ENCODE results near the gene GJB5.

The GJB5 gene

DNA sequence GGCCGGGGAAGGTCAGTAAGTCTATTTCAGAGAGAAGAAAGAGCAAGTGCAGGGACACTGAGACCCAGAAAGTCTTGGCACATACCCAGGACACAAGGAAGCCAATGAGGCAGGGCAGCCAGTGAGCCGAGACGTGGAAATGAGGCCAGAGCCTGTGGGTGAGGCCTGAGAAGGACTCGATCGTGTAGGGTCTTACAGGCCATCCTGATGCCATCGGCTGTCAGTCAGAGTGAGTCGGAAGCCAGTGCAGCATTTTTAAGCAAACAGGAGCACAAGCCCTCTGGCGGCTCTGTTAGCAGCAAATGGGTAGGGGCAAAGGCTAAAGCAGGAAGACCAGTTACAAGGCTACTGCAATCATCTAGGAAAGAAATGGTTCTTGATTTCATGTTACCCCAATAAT lies 20.1 kb downstream of the GJB5 start:
- Histone ChIP-seq H3K36me3 (ENCODE audit: control insufficient read depth in 4 of 4, insufficient read depth in 4 of 4, low read length in 3 of 4) (no peaks in the 10 kb centered on the region), H3K4me1 (ENCODE audit: control extremely low read depth in 1 of 4, control insufficient read depth in 4 of 4, insufficient read depth in 4 of 4, low read length in 3 of 4) (peaks cover 0 to 14% (median 5%) of the 10 kb centered on the region in 4 experiments), H3K27ac (ENCODE audit: insufficient read depth in 1 of 2, low read depth in 1 of 2, low read length in 2 of 2, poor library complexity in 1 of 2, severe bottlenecking in 2 of 2) (no peak overlapping the region), H3K4me3 (ENCODE audit: control insufficient read depth in 1 of 7, extremely low read depth in 1 of 7, insufficient read depth in 4 of 7, low read depth in 2 of 7, low read length in 6 of 7) (no peak overlapping the region), H3K27me3 (replicated peaks in 2 of 5; ENCODE audit: control insufficient read depth in 4 of 5, insufficient read depth in 5 of 5, low read length in 4 of 5) (peaks cover 0 to 7% (median 2%) of the 10 kb centered on the region in 5 experiments), H3K9me3 (ENCODE audit: control extremely low read depth in 1 of 5, control insufficient read depth in 4 of 5, insufficient read depth in 2 of 5, low read depth in 1 of 5, low read length in 4 of 5) (no peaks in the 10 kb centered on the region)
- WGBS (ENCODE audit: insufficient coverage), result 98% methylated on average over 8 of the region's 8 CpGs
- POLR2A ChIA-PET, result no interaction called here
- CTCF ChIA-PET, result no interaction called here
- no peak for DNase-seq

DNA sequence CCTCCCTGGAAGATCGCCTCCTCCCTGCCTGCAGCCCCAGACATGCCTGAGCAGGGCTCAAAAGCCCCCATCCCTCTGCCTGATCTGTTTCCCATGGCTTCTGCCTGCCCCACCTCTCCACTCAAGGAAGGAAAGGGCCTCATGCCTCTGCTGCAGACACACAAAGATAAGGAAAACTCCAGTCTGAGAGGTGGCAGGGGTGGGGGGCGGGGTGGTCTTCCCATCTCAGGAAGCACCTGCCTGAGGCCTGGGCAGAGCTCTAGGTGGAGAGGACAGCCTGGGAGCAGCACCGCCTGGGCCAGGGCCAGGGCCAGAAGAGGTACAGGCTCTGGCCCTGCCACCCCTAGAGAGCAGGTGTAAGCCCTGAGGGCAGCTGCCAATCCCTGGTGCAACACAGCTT lies 22.1 kb downstream of the GJB5 start:
- WGBS (ENCODE audit: insufficient coverage), result 6% methylated on average over 2 of the region's 3 CpGs
- Histone ChIP-seq H3K4me3 (ENCODE audit: control insufficient read depth in 1 of 7, extremely low read depth in 1 of 7, insufficient read depth in 4 of 7, low read depth in 2 of 7, low read length in 6 of 7) (peak overlapping the region in 1 of 7 experiments; percentile 21), H3K27ac (ENCODE audit: insufficient read depth in 1 of 2, low read depth in 1 of 2, low read length in 2 of 2, poor library complexity in 1 of 2, severe bottlenecking in 2 of 2) (no peak overlapping the region), H3K36me3 (ENCODE audit: control insufficient read depth in 4 of 4, insufficient read depth in 4 of 4, low read length in 3 of 4) (no peaks in the 10 kb centered on the region), H3K9me3 (ENCODE audit: control extremely low read depth in 1 of 5, control insufficient read depth in 4 of 5, insufficient read depth in 2 of 5, low read depth in 1 of 5, low read length in 4 of 5) (no peaks in the 10 kb centered on the region), H3K4me1 (ENCODE audit: control extremely low read depth in 1 of 4, control insufficient read depth in 4 of 4, insufficient read depth in 4 of 4, low read length in 3 of 4) (peaks cover 0 to 24% (median 10%) of the 10 kb centered on the region in 4 experiments), H3K27me3 (replicated peaks in 2 of 5; ENCODE audit: control insufficient read depth in 4 of 5, insufficient read depth in 5 of 5, low read length in 4 of 5) (peaks cover 0 to 22% (median 15%) of the 10 kb centered on the region in 5 experiments)
- CTCF ChIA-PET, result interaction anchor here (0.8 to 1.6 kb wide), 3 partner anchors 10 to 75 kb away, joined by 3 to 8 read pairs (median 4); no protein-coding TSS in a partner anchor
- POLR2A ChIA-PET, result interaction anchor here (0.7 kb wide), 1 partner anchor 132 kb away, joined by 4 read pairs; no protein-coding TSS in a partner anchor
- DNase-seq, result peak in 1 of 3 donors; percentile 33

DNA sequence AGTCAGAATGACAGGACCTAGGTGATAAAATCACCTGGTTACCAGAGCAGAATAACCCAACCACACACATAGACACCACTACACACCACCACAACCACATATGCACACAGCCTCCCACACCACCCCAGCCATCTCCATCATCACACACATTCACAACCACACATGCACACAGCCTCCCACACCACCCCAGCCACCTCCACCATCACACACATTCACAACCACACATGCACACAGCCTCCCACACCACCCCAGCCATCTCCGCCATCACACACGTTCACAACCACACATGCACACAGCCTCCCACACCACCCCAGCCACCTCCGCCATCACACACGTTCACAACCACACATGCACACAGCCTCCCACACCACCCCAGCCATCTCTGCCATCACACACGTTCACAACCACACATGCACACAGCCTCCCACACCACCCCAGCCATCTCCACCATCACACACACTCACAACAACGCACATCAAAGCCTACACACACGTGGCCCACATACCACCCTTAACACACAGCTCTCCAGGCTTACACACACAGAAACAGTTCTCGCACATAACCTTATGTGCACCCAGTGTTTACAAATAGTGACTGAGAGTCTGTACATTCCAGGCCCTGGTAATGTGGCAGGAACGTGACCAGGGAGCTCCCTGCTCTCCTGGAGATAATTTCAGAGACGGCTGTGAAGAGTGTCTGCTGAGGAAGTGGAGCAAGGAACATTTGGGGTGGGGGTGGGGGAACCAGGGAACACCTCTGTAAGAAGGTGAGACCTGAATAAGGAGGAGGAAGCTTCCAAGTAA lies 22.9 kb downstream of the GJB5 start:
- Histone ChIP-seq H3K36me3 (ENCODE audit: control insufficient read depth in 4 of 4, insufficient read depth in 4 of 4, low read length in 3 of 4) (no peaks in the 10 kb centered on the region), H3K27ac (ENCODE audit: insufficient read depth in 1 of 2, low read depth in 1 of 2, low read length in 2 of 2, poor library complexity in 1 of 2, severe bottlenecking in 2 of 2) (no peak overlapping the region), H3K4me3 (ENCODE audit: control insufficient read depth in 1 of 7, extremely low read depth in 1 of 7, insufficient read depth in 4 of 7, low read depth in 2 of 7, low read length in 6 of 7) (no peak overlapping the region), H3K4me1 (ENCODE audit: control extremely low read depth in 1 of 4, control insufficient read depth in 4 of 4, insufficient read depth in 4 of 4, low read length in 3 of 4) (peaks cover 0 to 27% (median 11%) of the 10 kb centered on the region in 4 experiments), H3K27me3 (replicated peaks in 2 of 5; ENCODE audit: control insufficient read depth in 4 of 5, insufficient read depth in 5 of 5, low read length in 4 of 5) (peaks cover 0 to 30% (median 20%) of the 10 kb centered on the region in 5 experiments), H3K9me3 (ENCODE audit: control extremely low read depth in 1 of 5, control insufficient read depth in 4 of 5, insufficient read depth in 2 of 5, low read depth in 1 of 5, low read length in 4 of 5) (no peaks in the 10 kb centered on the region)
- peak in 1 of 3 donors; percentile 10 for DNase-seq
- ChIA-PET POLR2A (interaction anchor here (0.7 kb wide), 1 partner anchor 133 kb away, joined by 4 read pairs; no protein-coding TSS in a partner anchor), CTCF (interaction anchor here (0.8 to 1.6 kb wide), 3 partner anchors 9 to 75 kb away, joined by 3 to 8 read pairs (median 4); no protein-coding TSS in a partner anchor)
- 63% methylated on average over 5 of the region's 10 CpGs for WGBS (ENCODE audit: insufficient coverage)

DNA sequence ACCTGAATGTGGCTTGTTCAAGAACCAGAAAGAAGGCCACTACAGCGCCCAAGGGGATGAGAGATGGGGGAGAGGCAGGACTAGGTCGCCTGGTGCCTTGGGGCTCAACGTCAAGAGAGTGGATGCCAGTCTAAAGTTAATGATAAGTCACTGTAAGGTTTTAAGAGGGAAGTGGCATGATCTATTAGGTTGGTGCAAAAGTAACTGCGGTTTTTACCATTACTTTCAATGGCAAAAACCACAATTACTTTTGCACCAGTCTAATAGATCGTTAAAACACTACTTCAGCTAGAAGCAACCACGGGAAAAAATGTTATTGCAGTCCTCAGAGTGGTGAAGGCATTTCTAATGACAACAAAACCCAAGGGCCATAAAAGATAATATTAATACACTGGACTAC lies 23.5 kb downstream of the GJB5 start:
- Histone ChIP-seq H3K4me1 (ENCODE audit: control extremely low read depth in 1 of 4, control insufficient read depth in 4 of 4, insufficient read depth in 4 of 4, low read length in 3 of 4) (peaks cover 0 to 27% (median 11%) of the 10 kb centered on the region in 4 experiments), H3K9me3 (ENCODE audit: control extremely low read depth in 1 of 5, control insufficient read depth in 4 of 5, insufficient read depth in 2 of 5, low read depth in 1 of 5, low read length in 4 of 5) (no peaks in the 10 kb centered on the region), H3K4me3 (ENCODE audit: control insufficient read depth in 1 of 7, extremely low read depth in 1 of 7, insufficient read depth in 4 of 7, low read depth in 2 of 7, low read length in 6 of 7) (no peak overlapping the region), H3K27me3 (replicated peaks in 2 of 5; ENCODE audit: control insufficient read depth in 4 of 5, insufficient read depth in 5 of 5, low read length in 4 of 5) (peaks cover 0 to 35% (median 21%) of the 10 kb centered on the region in 5 experiments), H3K36me3 (ENCODE audit: control insufficient read depth in 4 of 4, insufficient read depth in 4 of 4, low read length in 3 of 4) (no peaks in the 10 kb centered on the region), H3K27ac (ENCODE audit: insufficient read depth in 1 of 2, low read depth in 1 of 2, low read length in 2 of 2, poor library complexity in 1 of 2, severe bottlenecking in 2 of 2) (no peak overlapping the region)
- WGBS (ENCODE audit: insufficient coverage), result 90% methylated on average over 3 of the region's 6 CpGs
- DNase-seq, result no peak
- ChIA-PET CTCF (no interaction called here), POLR2A (no interaction called here)

DNA sequence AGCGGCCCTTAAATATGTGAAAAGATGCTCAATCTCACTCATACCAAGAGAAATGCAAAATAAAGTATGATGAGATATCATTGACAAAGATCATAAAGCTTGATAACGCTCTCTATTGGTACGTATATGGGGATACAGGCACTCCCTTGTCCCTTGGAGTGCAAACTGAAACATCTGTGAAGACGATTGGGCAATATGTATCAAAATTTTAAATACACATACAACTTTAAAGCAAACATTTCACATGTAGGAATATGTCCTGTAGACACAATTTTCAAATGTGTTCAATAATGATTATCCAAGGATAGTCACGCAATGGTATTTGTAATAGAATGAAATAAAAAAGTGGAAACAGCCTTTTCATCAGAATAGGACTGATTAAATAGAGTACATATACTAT lies 24.2 kb downstream of the GJB5 start:
- no peak overlapping the region for H3K4me3 ChIP-seq (ENCODE audit: control insufficient read depth in 1 of 7, extremely low read depth in 1 of 7, insufficient read depth in 4 of 7, low read depth in 2 of 7, low read length in 6 of 7)
- H3K9me3 ChIP-seq (ENCODE audit: control extremely low read depth in 1 of 5, control insufficient read depth in 4 of 5, insufficient read depth in 2 of 5, low read depth in 1 of 5, low read length in 4 of 5), result no peaks in the 10 kb centered on the region
- ChIA-PET CTCF (interaction anchor here (0.7 to 1.2 kb wide), 2 partner anchors 9 to 73 kb away, joined by 3 read pairs; no protein-coding TSS in a partner anchor), POLR2A (no interaction called here)
- DNase-seq, result no peak
- peaks cover 0 to 27% (median 11%) of the 10 kb centered on the region in 4 experiments for H3K4me1 ChIP-seq (ENCODE audit: control extremely low read depth in 1 of 4, control insufficient read depth in 4 of 4, insufficient read depth in 4 of 4, low read length in 3 of 4)
- no peaks in the 10 kb centered on the region for H3K36me3 ChIP-seq (ENCODE audit: control insufficient read depth in 4 of 4, insufficient read depth in 4 of 4, low read length in 3 of 4)
- no peak overlapping the region for H3K27ac ChIP-seq (ENCODE audit: insufficient read depth in 1 of 2, low read depth in 1 of 2, low read length in 2 of 2, poor library complexity in 1 of 2, severe bottlenecking in 2 of 2)
- WGBS (ENCODE audit: insufficient coverage), result no CpG with 5 or more reads among the region's 5 CpGs
- peaks cover 0 to 40% (median 21%) of the 10 kb centered on the region in 5 experiments for H3K27me3 ChIP-seq (replicated peaks in 2 of 5; ENCODE audit: control insufficient read depth in 4 of 5, insufficient read depth in 5 of 5, low read length in 4 of 5)

DNA sequence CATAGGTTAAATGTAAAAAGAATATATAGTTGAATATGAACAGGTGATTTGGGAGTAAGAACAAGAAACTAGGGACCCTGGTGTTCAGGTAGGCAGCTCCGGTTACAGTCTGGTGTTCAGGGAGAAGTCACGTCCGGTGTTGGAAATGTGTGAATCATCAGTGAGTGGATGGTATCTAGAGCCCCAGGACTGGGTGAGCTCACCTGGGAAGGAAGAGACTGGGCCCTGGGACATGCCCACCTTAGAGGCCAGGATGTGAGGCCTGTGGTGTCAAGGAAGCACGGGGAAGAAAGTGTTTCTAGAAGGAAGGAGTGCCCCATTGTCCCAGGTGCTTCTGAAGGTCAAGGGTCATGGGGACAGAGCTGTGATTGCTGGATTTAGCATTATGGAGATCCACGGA lies 24.7 kb downstream of the GJB5 start:
- Histone ChIP-seq H3K4me3 (ENCODE audit: control insufficient read depth in 1 of 7, extremely low read depth in 1 of 7, insufficient read depth in 4 of 7, low read depth in 2 of 7, low read length in 6 of 7) (no peak overlapping the region), H3K27me3 (replicated peaks in 2 of 5; ENCODE audit: control insufficient read depth in 4 of 5, insufficient read depth in 5 of 5, low read length in 4 of 5) (peaks cover 0 to 41% (median 18%) of the 10 kb centered on the region in 5 experiments), H3K4me1 (ENCODE audit: control extremely low read depth in 1 of 4, control insufficient read depth in 4 of 4, insufficient read depth in 4 of 4, low read length in 3 of 4) (peaks cover 0 to 27% (median 11%) of the 10 kb centered on the region in 4 experiments), H3K9me3 (ENCODE audit: control extremely low read depth in 1 of 5, control insufficient read depth in 4 of 5, insufficient read depth in 2 of 5, low read depth in 1 of 5, low read length in 4 of 5) (no peaks in the 10 kb centered on the region), H3K36me3 (ENCODE audit: control insufficient read depth in 4 of 4, insufficient read depth in 4 of 4, low read length in 3 of 4) (no peaks in the 10 kb centered on the region), H3K27ac (ENCODE audit: insufficient read depth in 1 of 2, low read depth in 1 of 2, low read length in 2 of 2, poor library complexity in 1 of 2, severe bottlenecking in 2 of 2) (no peak overlapping the region)
- CTCF ChIA-PET, result interaction anchor here (0.7 to 1.2 kb wide), 2 partner anchors 9 to 73 kb away, joined by 3 read pairs; no protein-coding TSS in a partner anchor
- WGBS (ENCODE audit: insufficient coverage), result 100% methylated on average over 5 of the region's 5 CpGs
- POLR2A ChIA-PET, result no interaction called here
- no peak for DNase-seq

DNA sequence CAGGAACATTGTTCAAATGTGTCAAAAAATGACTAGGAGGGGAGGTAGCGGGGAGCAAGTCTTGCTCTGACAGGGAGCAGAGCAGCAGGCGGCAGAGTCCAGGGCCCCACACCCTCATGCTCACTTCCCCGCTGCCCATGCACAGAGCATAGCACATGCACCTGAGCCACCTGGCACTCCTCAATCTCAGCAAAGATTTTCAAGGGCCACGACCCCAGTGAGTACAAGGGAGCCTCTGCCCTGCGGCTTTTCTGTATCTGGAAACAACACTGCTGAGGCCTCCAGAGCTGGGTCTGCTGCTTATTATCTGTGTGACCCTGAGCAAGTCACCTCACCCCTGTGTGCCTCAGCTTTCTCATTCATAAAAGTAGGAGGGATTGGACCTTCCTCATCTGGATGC lies 25.1 kb downstream of the GJB5 start:
- Histone ChIP-seq H3K9me3 (ENCODE audit: control extremely low read depth in 1 of 5, control insufficient read depth in 4 of 5, insufficient read depth in 2 of 5, low read depth in 1 of 5, low read length in 4 of 5) (no peaks in the 10 kb centered on the region), H3K4me1 (ENCODE audit: control extremely low read depth in 1 of 4, control insufficient read depth in 4 of 4, insufficient read depth in 4 of 4, low read length in 3 of 4) (peaks cover 0 to 27% (median 11%) of the 10 kb centered on the region in 4 experiments), H3K36me3 (ENCODE audit: control insufficient read depth in 4 of 4, insufficient read depth in 4 of 4, low read length in 3 of 4) (no peaks in the 10 kb centered on the region), H3K27ac (ENCODE audit: insufficient read depth in 1 of 2, low read depth in 1 of 2, low read length in 2 of 2, poor library complexity in 1 of 2, severe bottlenecking in 2 of 2) (no peak overlapping the region), H3K4me3 (ENCODE audit: control insufficient read depth in 1 of 7, extremely low read depth in 1 of 7, insufficient read depth in 4 of 7, low read depth in 2 of 7, low read length in 6 of 7) (no peak overlapping the region), H3K27me3 (replicated peaks in 2 of 5; ENCODE audit: control insufficient read depth in 4 of 5, insufficient read depth in 5 of 5, low read length in 4 of 5) (peaks cover 0 to 44% (median 18%) of the 10 kb centered on the region in 5 experiments)
- DNase-seq, result no peak
- ChIA-PET POLR2A (no interaction called here), CTCF (interaction anchor here (1.2 kb wide), 1 partner anchor 8 kb away, joined by 3 read pairs; no protein-coding TSS in a partner anchor)
- WGBS (ENCODE audit: insufficient coverage), result 100% methylated on average over 3 of the region's 5 CpGs
